Suppressor macrophage treated with lipopolysaccharide for 4 hours (primary cell): ENCODE measurements around the gene TNFSF4.
"Not testable (repeated sequence)": the region's sequence is repeated elsewhere in the genome, so short reads cannot be mapped to it uniquely, and the experiment has no call there.

Source experiments
- DNase-seq: peaks from one replicate; pipeline ENCODE4 v3.0.0-alpha.2; 2020

The TNFSF4 gene

GRCh38 chr1:173161510-173162221 is 45.5 kb downstream of the TNFSF4 start:
- DNase-seq, result peak; percentile 18

GRCh38 chr1:173153964-173154363 is 53.2 kb downstream of the TNFSF4 start:
- not testable (repeated sequence) for DNase-seq

- DNase-seq, result no peak
Measured at GRCh38 chr1:173153503-173153902, 53.6 kb downstream of the TNFSF4 start.

- DNase-seq, result peak; percentile 65
Measured at GRCh38 chr1:173152598-173152997, 54.5 kb downstream of the TNFSF4 start.

- DNase-seq, result no peak
Measured at GRCh38 chr1:173150795-173151194, 56.3 kb downstream of the TNFSF4 start.

DNA sequence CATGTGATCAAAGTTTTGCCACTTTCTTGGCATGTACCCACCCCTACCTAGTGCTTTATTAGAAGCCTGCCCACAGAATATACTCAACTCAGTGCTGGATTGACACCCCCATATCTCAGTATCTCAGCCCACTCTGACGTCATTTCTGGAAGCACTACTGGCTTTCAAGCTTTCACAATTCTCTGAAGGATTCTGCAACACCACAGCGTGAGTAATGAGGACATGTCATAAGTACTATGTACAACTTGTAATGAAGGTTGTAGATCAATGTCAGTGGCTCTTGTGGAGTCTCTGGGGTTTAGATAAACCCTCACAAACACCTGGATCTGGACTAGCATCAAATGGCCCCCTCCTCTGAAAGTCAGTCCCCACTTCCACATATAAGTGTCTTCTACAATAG is 57.2 kb downstream of the TNFSF4 start:
- DNase-seq, result peak; percentile 94

DNA sequence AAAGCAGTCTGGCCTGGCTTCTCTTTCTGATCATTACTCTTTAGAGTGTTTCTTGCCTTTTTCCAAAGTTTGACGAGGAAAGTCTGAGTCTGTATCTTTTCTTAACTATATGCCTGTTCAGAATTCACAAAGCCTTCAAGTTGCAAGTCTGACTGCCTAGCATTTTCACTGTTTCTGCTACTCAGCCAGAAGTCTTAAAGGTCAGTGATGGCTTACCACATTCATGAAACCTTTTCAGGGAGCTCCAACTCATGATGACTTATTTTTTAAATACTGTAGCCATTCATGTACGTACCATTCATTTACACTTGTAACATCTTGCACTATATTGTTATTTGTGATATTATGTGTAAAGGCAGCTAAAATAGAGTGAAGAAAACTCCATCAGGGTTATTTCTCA is 58.2 kb downstream of the TNFSF4 start:
- no peak for DNase-seq

GRCh38 chr1:173148545-173148944 is 58.6 kb downstream of the TNFSF4 start:
- no peak for DNase-seq

DNA sequence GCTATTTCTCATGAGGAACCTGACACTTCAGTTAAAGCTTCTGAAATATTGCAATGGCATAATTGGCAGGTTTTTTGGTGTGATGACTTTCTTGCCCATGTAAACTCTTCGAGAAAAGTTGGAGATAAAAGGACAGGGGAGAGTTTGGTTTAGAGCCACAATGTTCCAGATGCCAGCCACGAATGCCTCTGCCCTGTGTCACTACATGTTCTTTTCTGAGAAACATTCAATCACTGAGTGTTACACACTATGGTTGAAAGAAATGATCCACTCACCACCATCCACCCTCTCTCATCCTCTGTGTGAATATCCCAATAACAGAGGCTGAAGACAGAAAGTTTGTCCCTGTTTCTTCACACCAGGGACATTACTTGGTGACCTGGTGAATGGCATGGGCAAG is 66.4 kb downstream of the TNFSF4 start:
- no peak for DNase-seq

GRCh38 chr1:173139706-173140105 is 67.4 kb downstream of the TNFSF4 start:
- no peak for DNase-seq

- DNase-seq, result no peak
Measured at GRCh38 chr1:173137107-173137706, 69.9 kb downstream of the TNFSF4 start.

GRCh38 chr1:173134800-173135199 is 72.3 kb downstream of the TNFSF4 start:
- no peak for DNase-seq

- no peak for DNase-seq
Measured at GRCh38 chr1:173134029-173134428, 73.1 kb downstream of the TNFSF4 start.
